GM12878 (cell line): ENCODE results near the gene CTNNA2. TPM values are rescaled to one million over a fixed set of nuclear protein-coding genes. Genes with fewer than 3 reads are reported as not detected.

ENCODE experiments used
- ATAC-seq: fragments of 200-7000 bp; cut with Tn5 transposase; 3 replicates; pipeline ENCODE4 v1.9.1; 2020; ENCODE audit warnings: mild to moderate bottlenecking, moderate library complexity
- BruUV-seq: library from RNA; stranded (reverse); fragments of 400-500 nt; replicated peaks from 2 replicates; lab custom pipeline; 2021; lab: Mats Ljungman, UMichigan
- CTCF ChIA-PET: fragments of 300-600 bp; sonication (Branson Sonifier 250); formaldehyde crosslinking; extraction: SDS; loops from one replicate; lab custom pipeline; 2021; ENCODE audit warnings: inconsistent platforms; lab: Yijun Ruan, JAX
- POLR2A ChIA-PET: fragments of 350-600 bp; formaldehyde crosslinking; extraction: SDS; loops from one replicate; lab custom pipeline; 2021; ENCODE audit warnings: inconsistent platforms; lab: Charles Lee
- RAD21 ChIA-PET: fragments of 300-600 bp; sonication (Branson Sonifier 250); formaldehyde crosslinking; loops from one replicate; lab custom pipeline; 2023; ENCODE audit warnings: antibody characterized with exemption; ENCODE audit not compliant: unreplicated experiment; lab: Charles Lee
- SMC1A ChIA-PET: fragments of 300-600 bp; sonication (Branson Sonifier 250); formaldehyde crosslinking; loops from one replicate; lab custom pipeline; 2023; ENCODE audit not compliant: unreplicated experiment, uncharacterized antibody; lab: Charles Lee
- DNase-seq: peaks from one replicate; pipeline ENCODE4 v3.0.0-alpha.2; 2011; ENCODE audit warnings: low read depth, low spot score
- FAIRE-seq: peaks from 3 replicates; lab custom pipeline; 2011; peaks lifted over from hg19 to GRCh38; lab: Jason Lieb, UNC
- H2AFZ ChIP-seq: 2 replicates; pipeline ENCODE4 v1.6.0; 2011; ENCODE audit warnings: low read depth, low read length, control low read depth; ENCODE audit not compliant: control insufficient read depth
- H3K27ac ChIP-seq: 2 replicates; pipeline ENCODE4 v1.5.1; 2011; ENCODE audit warnings: control low read depth; ENCODE audit not compliant: control insufficient read depth, insufficient read depth
- H3K27me3 ChIP-seq, 2 experiments: replicated peaks in 1 of 2; 2 replicates each; pipeline versions ENCODE4 v1.6.0 to v1.6.1; 2011; ENCODE audit warnings: low read length in 1 of 2; ENCODE audit not compliant: control insufficient read depth in 2 of 2, insufficient read depth in 2 of 2
- H3K36me3 ChIP-seq, 2 experiments: 2 replicates each; pipeline ENCODE4 v1.5.1; 2011; ENCODE audit warnings: low read length in 1 of 2; ENCODE audit not compliant: control insufficient read depth in 2 of 2, insufficient read depth in 2 of 2
- H3K4me1 ChIP-seq: 2 replicates; pipeline ENCODE4 v1.6.1; 2011; ENCODE audit warnings: mild to moderate bottlenecking, low read length, moderate library complexity, mixed read lengths; ENCODE audit not compliant: control insufficient read depth, insufficient read depth
- H3K4me2 ChIP-seq: 2 replicates; pipeline ENCODE4 v1.6.0; 2011; ENCODE audit warnings: control low read depth; ENCODE audit not compliant: control insufficient read depth, insufficient read depth
- H3K4me3 ChIP-seq: fragments of 200-600 bp; sonication (generic); 2 replicates; pipeline ENCODE4 v1.5.1; 2016
- H3K79me2 ChIP-seq: 2 replicates; pipeline ENCODE4 v1.6.0; 2011; ENCODE audit warnings: low read length; ENCODE audit not compliant: control insufficient read depth, insufficient read depth
- H3K9ac ChIP-seq: 2 replicates; pipeline ENCODE4 v1.8.0; 2011; ENCODE audit warnings: low read length, control low read depth, mixed read lengths; ENCODE audit not compliant: control insufficient read depth, insufficient read depth
- H3K9me3 ChIP-seq: replicated peaks from 3 replicates; pipeline ENCODE4 v1.5.1; 2011; ENCODE audit warnings: mild to moderate bottlenecking, low read length; ENCODE audit not compliant: control insufficient read depth, insufficient read depth
- H4K20me1 ChIP-seq: 2 replicates; pipeline ENCODE4 v1.6.0; 2011; ENCODE audit not compliant: control insufficient read depth, insufficient read depth
- ATF2 ChIP-seq: IDR thresholded peaks from 2 replicates; pipeline ENCODE4 v1.6.1; 2012; ENCODE audit warnings: low read length, inconsistent platforms
- CEBPB ChIP-seq, 2 experiments: fragments of 150-350 bp in 1 of 2; IDR thresholded peaks; 2 replicates each; pipeline ENCODE4 v1.6.1; 2012 to 2014; ENCODE audit warnings: low read depth in 2 of 2, low read length in 2 of 2, borderline replicate concordance in 1 of 2, inconsistent platforms in 1 of 2
- CHD1 ChIP-seq: IDR thresholded peaks from 2 replicates; pipeline ENCODE4 v1.6.1; 2012; ENCODE audit warnings: low read depth, low read length, improper control_type of control experiment
- FOXM1 ChIP-seq: IDR thresholded peaks from 2 replicates; pipeline ENCODE4 v1.6.1; 2012; ENCODE audit warnings: low read depth, mild to moderate bottlenecking, inconsistent platforms, low read length, moderate library complexity
- IKZF1 ChIP-seq: fragments of 450-650 bp; conservative IDR thresholded peaks from 2 replicates; pipeline ENCODE4 v1.6.1; 2017; ENCODE audit warnings: antibody characterized with exemption, mild to moderate bottlenecking
- IRF5 ChIP-seq: fragments of 450-650 bp; IDR thresholded peaks from 2 replicates; pipeline ENCODE4 v1.6.1; 2017; ENCODE audit warnings: borderline replicate concordance
- MAX ChIP-seq: IDR thresholded peaks from 2 replicates; pipeline ENCODE4 v1.6.1; 2012; ENCODE audit warnings: low read depth, low read length, improper control_type of control experiment
- MTA2 ChIP-seq: fragments of 450-650 bp; IDR thresholded peaks from 2 replicates; pipeline ENCODE4 v1.6.1; 2016; ENCODE audit warnings: low read depth, mild to moderate bottlenecking, moderate library complexity
- NFXL1 ChIP-seq: fragments of 450-650 bp; IDR thresholded peaks from 2 replicates; pipeline ENCODE4 v1.6.1; 2017; ENCODE audit warnings: antibody characterized with exemption, mild to moderate bottlenecking, borderline replicate concordance
- PAX5 ChIP-seq: IDR thresholded peaks from 2 replicates; pipeline ENCODE4 v1.6.1; 2011; ENCODE audit warnings: low read depth, low read length, borderline replicate concordance
- RELA ChIP-seq: fragments of 450-650 bp; IDR thresholded peaks from 2 replicates; pipeline ENCODE4 v1.8.0; 2014; ENCODE audit warnings: borderline replicate concordance; ENCODE audit not compliant: partially characterized antibody
- RELB ChIP-seq: fragments of 450-650 bp; IDR thresholded peaks from 2 replicates; pipeline ENCODE4 v1.6.1; 2017; ENCODE audit warnings: low read depth, mild to moderate bottlenecking, moderate library complexity
- RUNX3 ChIP-seq: IDR thresholded peaks from 2 replicates; pipeline ENCODE4 v1.6.1; 2012; ENCODE audit warnings: low read length, inconsistent platforms
- TAF1 ChIP-seq: IDR thresholded peaks from 2 replicates; pipeline ENCODE4 v1.6.1; 2011; ENCODE audit warnings: mild to moderate bottlenecking, low read depth, low read length, borderline replicate concordance
- YBX1 ChIP-seq: fragments of 450-650 bp; IDR thresholded peaks from 2 replicates; pipeline ENCODE4 v1.6.1; 2016; ENCODE audit warnings: antibody characterized with exemption
- ZBTB4 ChIP-seq: fragments of 450-650 bp; formaldehyde crosslinking; IDR thresholded peaks from 2 replicates; pipeline ENCODE4 v1.4.0; 2022; ENCODE audit warnings: mild to moderate bottlenecking, moderate library complexity
- ZZZ3 ChIP-seq: IDR thresholded peaks from 2 replicates; pipeline ENCODE4 v1.6.1; 2011; ENCODE audit warnings: low read depth; ENCODE audit not compliant: control insufficient read depth, insufficient read length
- WGBS: methylation state at CpG from one replicate; pipeline ENCODE4 v1.1.6; 2016; ENCODE audit warnings: low lambda C conversion rate; ENCODE audit not compliant: insufficient replicate concordance, insufficient coverage; ENCODE audit errors: missing lambda C conversion rate; 5-methylcytosine and 5-hydroxymethylcytosine counted together
- in situ Hi-C: fragments of 300-500 bp; cut with MboI; formaldehyde crosslinking; loops from 9 replicates; pipeline ENCODE4 v1.14.3; 2018; ENCODE audit warnings: mixed read lengths
- intact Hi-C: fragments of 100-400 bp; cut with micrococcal nuclease; formaldehyde crosslinking; loops from one replicate; pipeline ENCODE4 v1.14.2; 2022; ENCODE audit not compliant: unreplicated experiment
- polyA plus RNA-seq, 11 experiments: library from polyadenylated mRNA; depleted of rRNA in 4 of 11; unstranded in 6 of 11; stranded (reverse) in 5 of 11; fragments of >200 nt; fragmentation: Nextera tagmentation in 4 of 11; fragmentation: Illumina TruSeq in 1 of 11; extraction: Ambion mirVana in 4 of 11; extraction: Trizol in 1 of 11; gene quantifications; 1 replicate in 1 of 11; 2 replicates in 10 of 11; pipeline versions ENCODE4 v1.2.1 to v1.2.3, GENCODE V29; 2011 to 2016; ENCODE audit warnings: inconsistent platforms in 2 of 11, missing spikeins in 2 of 11, low read depth in 1 of 11
- total RNA-seq, 4 experiments: library from RNA; depleted of rRNA in 3 of 4; stranded (reverse); fragments of >200 nt in 3 of 4; fragmentation: Illumina TruSeq in 1 of 4; extraction: Trizol in 1 of 4; gene quantifications; 2 replicates each; pipeline versions ENCODE4 v1.2.1 to v1.2.3, GENCODE V29; 2013 to 2021

The CTNNA2 gene
- total and polyA plus RNA-seq, 10 of the 15 experiments (the other 5 are each of a cell fraction or from before 2014, with no cell fraction given): 2.4 to 36.2 (median 6.6) TPM

GRCh38 chr2:79552653-79553052, 39.8 kb downstream of the CTNNA2 start:
- H3K9me3 ChIP-seq: no peaks in the 10 kb centered on the region; the same call in 2 of the 3 replicates
- H2AFZ ChIP-seq: no peak overlapping the region
- H3K27me3 ChIP-seq: no peaks in the 10 kb centered on the region
- no peak overlapping the region for H3K4me2 ChIP-seq
- POLR2A ChIA-PET: no interaction called here
- 10% methylated on average over 1 of the region's 1 CpG for WGBS
- FAIRE-seq (no peak), ATAC-seq (no peak), DNase-seq (no peak)
- H3K27ac ChIP-seq: no peak overlapping the region
- SMC1A ChIA-PET: no interaction called here
- H3K4me3 ChIP-seq: no peak overlapping the region
- no peaks in the 10 kb centered on the region for H4K20me1 ChIP-seq
- no TSS peak for BruUV-seq
- intact Hi-C loops: no loop called here
- H3K79me2 ChIP-seq: no peaks in the 10 kb centered on the region
- in situ Hi-C loops: no loop called here
- RAD21 ChIA-PET: no interaction called here
- H3K36me3 ChIP-seq: no peaks in the 10 kb centered on the region
- no peak overlapping the region for H3K9ac ChIP-seq
- no peaks in the 10 kb centered on the region for H3K4me1 ChIP-seq
- CTCF ChIA-PET: no interaction called here
- no peak for TF ChIP-seq FOXM1
- no peak for TF ChIP-seq MAX
- no peak for TF ChIP-seq RELB
- no peak for TF ChIP-seq RUNX3
- no peak for TF ChIP-seq NFXL1
- no peak for TF ChIP-seq IKZF1
- no peak for TF ChIP-seq IRF5
- no peak for TF ChIP-seq ZBTB4 (CRISPR knock-in tag)
- TF ChIP-seq CEBPB (IDR thresholded peaks at IDR 0.05; ENCODE audit: borderline replicate concordance in 1 of 2, low read depth in 2 of 2, low read length in 2 of 2): no peak
- no peak for TF ChIP-seq TAF1
- TF ChIP-seq ATF2: no peak
- TF ChIP-seq MTA2: no peak
- no peak for TF ChIP-seq YBX1
- no peak for TF ChIP-seq PAX5
- TF ChIP-seq ZZZ3: no peak
- TF ChIP-seq CHD1: no peak
- TF ChIP-seq RELA: no peak
